Measurements from ENCODE around the gene NCOR1. TPM values are rescaled to one million over a fixed set of nuclear protein-coding genes. Genes with fewer than 3 reads are reported as not detected.

Gene NCOR1
- total RNA-seq, 1 donor from 2014 or later = 108 TPM

GRCh38 chr17:16083223-16083622 is 132.1 kb downstream of the NCOR1 start:
- DNase-seq (ENCODE audit: low spot score) = no peak
- Mint-ChIP-seq H3K4me1 (ENCODE audit: low read depth) (peaks cover 12% of the 10 kb centered on the region), H3K27me3 (ENCODE audit: low read depth) (no peaks in the 10 kb centered on the region), H3K36me3 (ENCODE audit: low read depth) (peaks cover 26% of the 10 kb centered on the region), H3K9me3 (ENCODE audit: low read depth) (no peaks in the 10 kb centered on the region), H3K4me3 (ENCODE audit: unreplicated experiment) (no peak overlapping the region), H3K27ac (ENCODE audit: unreplicated experiment) (no peak overlapping the region)
- TF ChIP-seq, protein P1, sequence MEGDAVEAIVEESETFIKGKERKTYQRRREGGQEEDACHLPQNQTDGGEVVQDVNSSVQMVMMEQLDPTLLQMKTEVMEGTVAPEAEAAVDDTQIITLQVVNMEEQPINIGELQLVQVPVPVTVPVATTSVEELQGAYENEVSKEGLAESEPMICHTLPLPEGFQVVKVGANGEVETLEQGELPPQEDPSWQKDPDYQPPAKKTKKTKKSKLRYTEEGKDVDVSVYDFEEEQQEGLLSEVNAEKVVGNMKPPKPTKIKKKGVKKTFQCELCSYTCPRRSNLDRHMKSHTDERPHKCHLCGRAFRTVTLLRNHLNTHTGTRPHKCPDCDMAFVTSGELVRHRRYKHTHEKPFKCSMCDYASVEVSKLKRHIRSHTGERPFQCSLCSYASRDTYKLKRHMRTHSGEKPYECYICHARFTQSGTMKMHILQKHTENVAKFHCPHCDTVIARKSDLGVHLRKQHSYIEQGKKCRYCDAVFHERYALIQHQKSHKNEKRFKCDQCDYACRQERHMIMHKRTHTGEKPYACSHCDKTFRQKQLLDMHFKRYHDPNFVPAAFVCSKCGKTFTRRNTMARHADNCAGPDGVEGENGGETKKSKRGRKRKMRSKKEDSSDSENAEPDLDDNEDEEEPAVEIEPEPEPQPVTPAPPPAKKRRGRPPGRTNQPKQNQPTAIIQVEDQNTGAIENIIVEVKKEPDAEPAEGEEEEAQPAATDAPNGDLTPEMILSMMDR (IDR thresholded peaks at IDR 0.05) = no peak

DNA sequence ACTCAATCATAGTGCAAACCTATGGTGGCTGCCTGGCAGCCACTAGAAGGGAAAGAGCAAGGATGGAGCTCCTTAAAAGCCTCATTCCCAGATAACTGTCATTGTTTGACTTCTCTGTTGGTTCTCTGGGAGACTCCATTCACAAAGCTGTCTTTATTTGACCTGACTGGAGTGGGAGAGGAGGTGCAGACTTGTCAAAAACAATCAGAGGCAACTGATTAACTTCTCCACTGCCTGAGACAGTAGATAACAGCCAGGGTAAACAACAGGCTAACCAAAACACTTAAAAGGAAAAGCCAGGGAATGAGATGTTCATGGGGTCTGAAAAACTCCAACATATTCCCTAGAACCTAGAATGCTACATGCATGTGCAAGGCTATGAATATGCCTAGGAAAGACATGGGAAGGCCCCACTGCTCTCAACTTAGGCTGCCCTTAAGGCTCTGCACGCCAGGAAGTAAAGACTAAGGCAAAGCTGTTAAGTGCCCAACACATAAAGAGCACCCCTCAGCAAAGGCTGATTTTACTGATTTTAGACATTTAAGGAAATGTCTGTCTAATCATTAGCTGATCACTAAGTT is 133.7 kb downstream of the NCOR1 start:
- Mint-ChIP-seq H3K36me3 (ENCODE audit: low read depth) (peaks cover 31% of the 10 kb centered on the region), H3K27me3 (ENCODE audit: low read depth) (no peaks in the 10 kb centered on the region), H3K4me1 (ENCODE audit: low read depth) (peaks cover 12% of the 10 kb centered on the region), H3K9me3 (ENCODE audit: low read depth) (no peaks in the 10 kb centered on the region), H3K27ac (ENCODE audit: unreplicated experiment) (no peak overlapping the region), H3K4me3 (ENCODE audit: unreplicated experiment) (no peak overlapping the region)
- TF ChIP-seq, protein P1 (IDR thresholded peaks at IDR 0.05) = no peak
- DNase-seq (ENCODE audit: low spot score) = no peak

DNA sequence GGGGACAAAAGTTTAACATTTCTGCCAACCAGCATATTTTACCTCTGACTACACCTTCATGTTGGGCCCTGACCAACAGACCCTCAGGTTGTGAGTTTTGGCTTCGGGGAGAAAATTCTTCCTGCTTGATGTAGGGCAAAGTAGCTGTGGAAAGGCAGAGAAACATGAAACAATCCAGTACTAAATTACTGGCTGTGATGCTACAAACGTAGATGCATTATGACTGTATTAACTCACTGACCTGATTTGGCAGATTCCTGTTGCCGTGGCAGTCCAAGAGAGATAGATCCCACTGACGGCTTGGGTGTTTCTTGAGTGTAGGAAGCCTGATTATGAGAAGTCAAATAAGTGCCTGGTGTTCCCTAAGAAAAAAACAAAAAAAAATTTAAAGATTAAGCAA is 135.0 kb downstream of the NCOR1 start:
- Mint-ChIP-seq H3K36me3 (ENCODE audit: low read depth) (peaks cover 33% of the 10 kb centered on the region), H3K4me3 (ENCODE audit: unreplicated experiment) (no peak overlapping the region), H3K4me1 (ENCODE audit: low read depth) (peaks cover 8% of the 10 kb centered on the region), H3K27me3 (ENCODE audit: low read depth) (no peaks in the 10 kb centered on the region), H3K27ac (ENCODE audit: unreplicated experiment) (peak overlapping the region; percentile 36), H3K9me3 (ENCODE audit: low read depth) (no peaks in the 10 kb centered on the region)
- DNase-seq (ENCODE audit: low spot score) = no peak
- TF ChIP-seq, protein P1 (IDR thresholded peaks at IDR 0.05) = no peak

DNA sequence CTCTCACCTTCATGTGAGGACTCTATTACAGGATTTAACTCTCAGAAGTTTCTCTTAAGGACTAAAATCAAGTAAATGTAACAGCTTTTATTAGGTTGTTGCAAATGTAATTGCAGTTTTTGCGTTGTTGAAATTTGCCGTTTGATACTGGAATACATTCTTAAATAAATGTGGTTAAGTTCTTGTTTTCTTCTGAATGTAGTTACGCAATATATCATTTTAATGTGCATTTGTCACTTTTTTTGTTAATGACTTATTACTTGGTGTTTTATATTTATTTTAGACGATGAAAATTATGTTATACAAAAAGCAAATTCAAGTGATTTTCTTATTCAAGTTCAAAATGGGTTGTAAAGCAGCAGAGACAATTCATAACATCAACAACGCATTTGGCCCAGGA is 139.4 kb downstream of the NCOR1 start:
- Mint-ChIP-seq H3K4me3 (ENCODE audit: unreplicated experiment) (no peak overlapping the region), H3K27me3 (ENCODE audit: low read depth) (no peaks in the 10 kb centered on the region), H3K9me3 (ENCODE audit: low read depth) (no peaks in the 10 kb centered on the region), H3K4me1 (ENCODE audit: low read depth) (peaks cover 3% of the 10 kb centered on the region), H3K27ac (ENCODE audit: unreplicated experiment) (no peak overlapping the region), H3K36me3 (ENCODE audit: low read depth) (peaks cover 40% of the 10 kb centered on the region)
- TF ChIP-seq, protein P1 (IDR thresholded peaks at IDR 0.05) = no peak
- no peak for DNase-seq (ENCODE audit: low spot score)

DNA sequence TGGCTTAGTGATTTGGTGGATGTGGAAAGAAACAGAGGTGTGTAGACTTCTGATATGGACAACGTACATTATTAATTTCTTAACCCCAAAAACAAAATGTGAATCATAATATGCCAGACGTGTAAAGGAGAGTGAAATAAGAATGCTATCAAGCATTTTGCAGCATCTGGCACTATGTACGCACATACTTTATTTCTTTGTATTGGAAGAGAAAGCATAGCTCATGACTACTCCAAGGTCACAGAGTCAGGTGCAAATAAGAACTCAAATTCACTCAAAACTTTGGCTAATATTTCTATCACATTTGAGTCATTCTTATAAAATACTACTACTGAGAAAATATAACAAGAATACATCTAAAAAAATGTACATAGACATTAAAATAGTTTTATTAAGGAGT is 140.9 kb downstream of the NCOR1 start:
- no peaks in the 10 kb centered on the region for H3K27me3 Mint-ChIP-seq (ENCODE audit: low read depth)
- no peak overlapping the region for H3K27ac Mint-ChIP-seq (ENCODE audit: unreplicated experiment)
- no peaks in the 10 kb centered on the region for H3K4me1 Mint-ChIP-seq (ENCODE audit: low read depth)
- H3K4me3 Mint-ChIP-seq (ENCODE audit: unreplicated experiment) = no peak overlapping the region
- TF ChIP-seq, protein P1 (IDR thresholded peaks at IDR 0.05) = no peak
- DNase-seq (ENCODE audit: low spot score) = no peak
- H3K36me3 Mint-ChIP-seq (ENCODE audit: low read depth) = peaks cover 49% of the 10 kb centered on the region
- H3K9me3 Mint-ChIP-seq (ENCODE audit: low read depth) = no peaks in the 10 kb centered on the region

All from chondrocyte (in vitro differentiated cells).